SK-N-SH (cell line): ENCODE measurements around the gene TCP1. TPM values are rescaled to one million over a fixed set of nuclear protein-coding genes. Genes with fewer than 3 reads are reported as not detected.
"Not testable (repeated sequence)": the region's sequence is repeated elsewhere in the genome, so short reads cannot be mapped to it uniquely, and the experiment has no call there.

Experiments used
- CTCF ChIA-PET: fragments of 300-600, 350-600 bp; formaldehyde crosslinking; extraction: SDS; loops from one replicate; lab custom pipeline; 2021; lab: Yijun Ruan, JAX
- POLR2A ChIA-PET: fragments of 350-600 bp; sonication (Branson Sonifier 250); formaldehyde crosslinking; extraction: SDS; loops from one replicate; lab custom pipeline; 2020; ENCODE audit warnings: antibody characterized with exemption, inconsistent platforms; lab: Yijun Ruan, JAX
- DNase-seq: peaks from one replicate; pipeline ENCODE4 v3.0.0; 2012
- H2AFZ ChIP-seq: fragments of 200-600 bp; sonication (generic); 2 replicates; pipeline ENCODE4 v1.8.1; 2016; ENCODE audit warnings: antibody characterized with exemption, mild to moderate bottlenecking, low read depth
- H3F3A ChIP-seq: fragments of 200-600 bp; sonication (generic); replicated peaks from 2 replicates; pipeline ENCODE3; 2016; ENCODE audit warnings: antibody characterized with exemption, mild to moderate bottlenecking; ENCODE audit not compliant: insufficient read depth
- H3K27ac ChIP-seq, 2 experiments: fragments of 200-500 bp in 1 of 2; fragments of 200-600 bp in 1 of 2; sonication (Bioruptor generic) in 1 of 2; sonication (generic), shearing (Covaris generic) in 1 of 2; 2 replicates each; pipeline versions ENCODE4 v1.5.1 to v1.6.1; 2014 to 2016; ENCODE audit warnings: low read depth in 2 of 2, inconsistent platforms in 1 of 2, low read length in 1 of 2, mild to moderate bottlenecking in 1 of 2, mixed read lengths in 1 of 2
- H3K27me3 ChIP-seq: fragments of 200-600 bp; sonication (generic), shearing (Covaris generic); 2 replicates; pipeline ENCODE4 v1.6.1; 2016; ENCODE audit warnings: mixed run types; ENCODE audit not compliant: insufficient read depth
- H3K36me3 ChIP-seq, 2 experiments: fragments of 200-500 bp in 1 of 2; fragments of 200-600 bp in 1 of 2; sonication (Bioruptor generic) in 1 of 2; sonication (generic) in 1 of 2; replicated peaks in 1 of 2; 2 replicates each; pipeline versions ENCODE3 to v1.5.1; 2014 to 2016; ENCODE audit warnings: low read length in 1 of 2, mild to moderate bottlenecking in 1 of 2; ENCODE audit not compliant: insufficient read depth in 2 of 2, control insufficient read depth in 1 of 2
- H3K4me1 ChIP-seq, 2 experiments: fragments of 200-500 bp in 1 of 2; fragments of 200-600 bp in 1 of 2; sonication (Bioruptor generic) in 1 of 2; sonication (generic), shearing (Covaris generic) in 1 of 2; 2 replicates each; pipeline versions ENCODE4 v1.5.1 to v1.6.1; 2014 to 2016; ENCODE audit warnings: low read depth in 1 of 2, low read length in 1 of 2, mixed run types in 1 of 2; ENCODE audit not compliant: insufficient read depth in 2 of 2, control insufficient read depth in 1 of 2
- H3K4me2 ChIP-seq: fragments of 200-600 bp; sonication (generic), shearing (Covaris generic); 2 replicates; pipeline ENCODE4 v1.6.1; 2017; ENCODE audit warnings: mixed run types
- H3K4me3 ChIP-seq, 2 experiments: fragments of 200-500 bp in 1 of 2; fragments of 200-600 bp in 1 of 2; sonication (Bioruptor generic) in 1 of 2; sonication (generic), shearing (Covaris generic) in 1 of 2; 2 replicates each; pipeline versions ENCODE4 v1.5.1 to v1.8.1; 2014 to 2016; ENCODE audit warnings: low read depth in 2 of 2, inconsistent platforms in 1 of 2, low read length in 1 of 2, mild to moderate bottlenecking in 1 of 2, mixed read lengths in 1 of 2, moderate library complexity in 1 of 2
- H3K79me2 ChIP-seq: fragments of 200-600 bp; sonication (generic); 2 replicates; pipeline ENCODE4 v1.8.1; 2017; ENCODE audit warnings: mild to moderate bottlenecking; ENCODE audit not compliant: insufficient read depth
- H3K9ac ChIP-seq: fragments of 200-600 bp; sonication (generic); 2 replicates; pipeline ENCODE4 v1.6.1; 2017; ENCODE audit warnings: mixed run types
- H3K9me2 ChIP-seq: fragments of 200-600 bp; sonication (generic); 2 replicates; pipeline ENCODE4 v1.6.1; 2017; ENCODE audit warnings: mixed run types
- H3K9me3 ChIP-seq: fragments of 200-600 bp; sonication (generic); 2 replicates; pipeline ENCODE4 v1.6.1; 2017; ENCODE audit warnings: mixed run types, mild to moderate bottlenecking, moderate library complexity
- H4K20me1 ChIP-seq: fragments of 200-600 bp; sonication (generic); 2 replicates; pipeline ENCODE4 v1.6.1; 2017; ENCODE audit warnings: mild to moderate bottlenecking, mixed run types; ENCODE audit not compliant: insufficient read depth
- CTCF ChIP-seq: fragments of 200-600 bp; sonication (generic); IDR thresholded peaks from 2 replicates; pipeline ENCODE4 v1.6.1; 2017; ENCODE audit warnings: antibody characterized with exemption, mild to moderate bottlenecking, moderate library complexity
- MAX ChIP-seq: IDR thresholded peaks from 2 replicates; pipeline ENCODE4 v1.4.0; 2012; ENCODE audit warnings: low read depth
- NRF1 ChIP-seq: IDR thresholded peaks from 2 replicates; pipeline ENCODE4 v1.6.1; 2012; ENCODE audit warnings: low read depth, mild to moderate bottlenecking, low read length
- WGBS: methylation state at CpG from one replicate; pipeline ENCODE4 v1.1.6; 2017; ENCODE audit warnings: low lambda C conversion rate; 5-methylcytosine and 5-hydroxymethylcytosine counted together
- polyA plus RNA-seq, 3 experiments: library from polyadenylated mRNA; depleted of rRNA; stranded (reverse); fragments of >200 nt; gene quantifications; 2 replicates each; pipeline ENCODE4 v1.2.3, GENCODE V29; 2012

TCP1 gene
- polyA plus RNA-seq, 1 of the 3 experiments (the other 2 are of a cell fraction), result 154 TPM

GRCh38 chr6:159819932-159820640, 30.7 kb upstream of the TCP1 start:
- Histone ChIP-seq H2AFZ (0 out of 2 replicates have a peak overlapping the region, but pooled peaks have one; percentile 22), H3F3A (no peaks in the 10 kb centered on the region), H3K27me3 (no peaks in the 10 kb centered on the region; the same call in 1 of the 2 replicates), H3K36me3 (no peaks in the 10 kb centered on the region), H3K9ac (no peak overlapping the region), H3K4me1 (no peaks in the 10 kb centered on the region; a peak in 1 of 4 replicates), H3K4me2 (no peak overlapping the region), H3K79me2 (no peaks in the 10 kb centered on the region)
- POLR2A ChIA-PET, result no interaction called here
- WGBS, result 51% methylated on average over 28 of the region's 28 CpGs
- CTCF ChIA-PET, result no interaction called here
- TF ChIP-seq NRF1 (no peak), MAX (no peak)
- TF ChIP-seq, all 33 proteins: peak for 0
- H3K9me3 ChIP-seq, result no peaks in the 10 kb centered on the region
- H3K9me2 ChIP-seq, result no peaks in the 10 kb centered on the region
- H3K4me3 ChIP-seq, result no peak overlapping the region
- no peak overlapping the region for H3K27ac ChIP-seq
- no peaks in the 10 kb centered on the region for H4K20me1 ChIP-seq
- DNase-seq, result no peak

DNA sequence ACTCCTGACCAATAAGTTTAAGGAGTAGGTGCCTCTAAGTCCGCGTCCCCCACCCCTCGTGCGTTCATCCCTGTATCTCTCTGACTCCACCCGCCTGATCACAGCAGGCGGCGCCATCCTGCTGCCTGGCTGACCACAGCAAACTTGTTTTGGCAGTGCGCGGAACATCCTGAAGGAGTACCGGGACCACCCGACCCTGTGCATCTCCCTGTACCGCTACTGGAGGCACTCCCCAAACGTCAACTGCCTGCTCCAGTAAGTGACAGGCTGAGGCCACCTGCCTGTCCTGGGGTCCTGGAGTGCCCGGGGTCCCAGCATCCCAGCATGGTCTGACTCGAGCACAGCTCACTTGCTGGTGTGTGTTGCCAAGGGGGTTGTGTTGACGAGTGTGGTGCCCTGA, 29.7 kb upstream of the TCP1 start:
- H2AFZ ChIP-seq, result no peak overlapping the region
- no peak overlapping the region for H3K4me2 ChIP-seq
- H3K79me2 ChIP-seq, result no peaks in the 10 kb centered on the region
- no peak overlapping the region for H3K4me3 ChIP-seq
- CTCF ChIA-PET, result no interaction called here
- H3K9ac ChIP-seq, result no peak overlapping the region
- H3K27me3 ChIP-seq, result no peaks in the 10 kb centered on the region; the same call in 1 of the 2 replicates
- no peaks in the 10 kb centered on the region; a peak in 1 of 4 replicates for H3K4me1 ChIP-seq
- no peaks in the 10 kb centered on the region for H3K36me3 ChIP-seq
- 68% methylated on average over 16 of the region's 16 CpGs for WGBS
- no peaks in the 10 kb centered on the region for H3K9me3 ChIP-seq
- POLR2A ChIA-PET, result no interaction called here
- H4K20me1 ChIP-seq, result no peaks in the 10 kb centered on the region
- TF ChIP-seq CTCF, result no peak
- DNase-seq, result no peak
- H3F3A ChIP-seq, result no peaks in the 10 kb centered on the region
- no peaks in the 10 kb centered on the region for H3K9me2 ChIP-seq
- H3K27ac ChIP-seq, result no peak overlapping the region

DNA sequence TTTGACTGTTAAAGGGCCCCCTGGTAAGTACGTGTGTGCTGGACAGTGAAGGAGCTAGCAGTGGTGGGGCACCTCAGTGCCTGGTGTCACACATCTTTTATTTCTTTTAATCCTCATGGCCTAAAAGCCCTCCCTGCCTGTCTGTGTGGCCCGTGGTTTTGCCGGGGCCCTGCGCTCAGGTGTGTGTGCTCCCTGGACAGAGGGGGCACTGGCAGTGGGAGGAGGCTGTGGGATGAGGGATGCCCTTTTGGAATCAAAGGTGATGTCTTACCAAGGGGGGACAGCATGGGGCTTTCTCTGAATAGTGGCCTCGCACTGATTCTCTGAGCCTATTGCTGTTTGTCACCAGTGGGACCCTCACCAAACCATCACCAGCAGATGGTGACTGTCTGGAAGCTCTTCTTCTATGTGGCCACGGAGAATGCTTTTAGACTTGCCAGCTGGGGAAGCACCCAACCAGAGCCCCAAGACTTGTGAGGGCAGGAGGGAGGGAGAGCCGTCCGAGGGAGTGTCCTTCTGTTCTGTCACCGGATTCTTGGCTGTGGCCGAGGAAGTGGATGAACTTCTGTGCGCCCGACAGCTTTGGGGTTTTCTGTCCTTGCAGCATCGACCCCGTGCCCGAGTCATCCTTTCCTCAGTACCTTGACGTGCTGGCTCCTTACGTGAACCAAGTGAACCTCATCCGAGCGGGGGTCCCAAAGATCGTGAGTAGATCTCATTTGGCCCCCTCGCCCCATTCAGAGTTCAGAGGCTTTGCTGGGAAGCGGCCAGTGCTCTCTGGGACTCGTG, 28.7 kb upstream of the TCP1 start:
- Histone ChIP-seq H3K36me3 (no peaks in the 10 kb centered on the region), H3F3A (no peaks in the 10 kb centered on the region), H3K9me2 (no peaks in the 10 kb centered on the region), H3K4me2 (no peak overlapping the region), H3K4me1 (no peaks in the 10 kb centered on the region; a peak in 1 of 4 replicates), H3K4me3 (no peak overlapping the region), H3K79me2 (no peaks in the 10 kb centered on the region), H3K9ac (no peak overlapping the region), H3K9me3 (no peaks in the 10 kb centered on the region), H3K27ac (no peak overlapping the region), H4K20me1 (no peaks in the 10 kb centered on the region), H3K27me3 (no peaks in the 10 kb centered on the region; the same call in 1 of the 2 replicates), H2AFZ (no peak overlapping the region)
- TF ChIP-seq CTCF, result no peak
- DNase-seq, result no peak
- ChIA-PET POLR2A (no interaction called here), CTCF (no interaction called here)
- WGBS, result 52% methylated on average over 13 of the region's 23 CpGs

DNA sequence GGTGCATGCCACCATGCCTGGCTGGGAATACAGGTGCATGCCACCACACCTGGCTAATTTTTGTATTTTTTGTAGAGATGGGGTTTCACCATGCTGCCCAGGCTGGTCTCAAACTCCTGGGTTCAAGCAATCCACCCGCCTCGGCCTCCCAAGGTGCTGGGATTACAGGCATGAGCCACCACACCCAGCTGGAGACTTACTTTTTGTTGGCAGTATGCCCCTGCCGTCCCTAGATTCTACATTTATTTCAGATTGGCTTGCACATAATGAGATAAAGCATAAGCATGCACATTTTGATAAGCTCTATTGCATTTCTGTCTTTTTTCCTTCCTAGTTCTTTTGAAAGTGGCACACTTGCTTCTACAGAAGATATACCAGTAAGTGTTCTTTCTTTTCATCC, 27.4 kb upstream of the TCP1 start:
- H3K4me1 ChIP-seq, H3K27ac ChIP-seq, POLR2A ChIA-PET, H3K9me3 ChIP-seq, H3K4me3 ChIP-seq, CTCF ChIA-PET, H3K4me2 ChIP-seq, H3F3A ChIP-seq, H3K9me2 ChIP-seq, H3K27me3 ChIP-seq, H3K36me3 ChIP-seq, H3K79me2 ChIP-seq, H2AFZ ChIP-seq, H4K20me1 ChIP-seq, H3K9ac ChIP-seq, DNase-seq: not testable (repeated sequence)
- WGBS, result 58% methylated on average over 2 of the region's 3 CpGs
